Frontal cortex (tissue), 4 donors: ENCODE measurements around the gene RSAD1. TPM values are rescaled to one million over a fixed set of nuclear protein-coding genes. Genes with fewer than 3 reads are reported as not detected.

Experiments used
- DNase-seq, 2 donors: peaks; one replicate each; pipeline ENCODE4 v3.0.0; 2012; ENCODE audit warnings: low spot score in 2 of 2
- FAIRE-seq: peaks from 2 replicates; lab custom pipeline; 2012; peaks lifted over from hg19 to GRCh38; lab: Jason Lieb, UNC
- total RNA-seq: library from RNA; depleted of rRNA; stranded (reverse); fragments of >200 nt; gene quantifications from one replicate; pipeline ENCODE4 v1.2.3, GENCODE V29; 2014
- donor health status: control.
- donor health status: control.
- donor health status: control.

Gene RSAD1
- total RNA-seq, 1 donor from 2014 or later, result 17.1 TPM

DNA sequence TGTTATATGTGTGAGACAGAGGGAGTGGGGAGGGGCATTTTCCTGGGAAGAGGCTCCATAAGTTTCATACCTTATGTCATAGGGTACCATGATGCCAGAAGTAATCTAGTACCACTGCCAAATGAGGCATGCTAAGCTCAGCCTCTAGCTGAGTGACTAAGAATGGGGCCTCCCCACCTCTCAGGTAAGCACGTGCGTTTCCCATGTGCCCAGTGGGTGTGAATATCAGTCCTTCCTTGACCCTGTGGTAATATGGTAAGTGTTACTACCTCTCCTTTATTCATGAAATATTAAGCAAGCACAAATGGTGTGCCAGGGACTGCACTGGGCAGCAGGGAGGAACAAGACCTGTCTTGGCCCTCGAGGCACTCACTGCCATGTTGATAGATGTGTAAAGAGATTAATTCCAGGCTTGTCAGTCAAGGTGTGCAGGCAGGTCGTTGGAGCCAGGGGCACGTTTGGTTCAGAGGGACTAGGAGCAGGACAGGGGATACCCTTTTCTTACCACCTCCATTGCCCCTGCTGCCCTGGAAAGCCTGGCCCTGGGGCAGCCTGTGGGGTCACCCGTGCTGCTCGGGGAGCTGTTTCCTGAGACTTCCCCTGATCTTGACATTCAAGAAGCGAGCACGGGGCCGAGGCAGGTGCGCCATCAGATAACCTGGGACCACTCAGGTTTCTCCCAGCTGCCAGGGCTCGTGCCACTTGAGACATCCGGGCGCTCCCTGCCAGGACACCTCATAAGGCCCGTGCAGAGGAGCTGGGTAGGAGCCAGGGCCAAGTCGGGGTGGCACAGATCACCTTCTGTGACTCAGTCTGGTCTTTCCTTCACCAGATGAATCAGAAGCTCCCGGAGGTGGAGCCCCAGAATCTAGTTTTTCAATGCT is 8.8 kb downstream of the RSAD1 start:
- no peak for FAIRE-seq

GRCh38 chr17:50488880-50489279 is 10.2 kb downstream of the RSAD1 start:
- no peak for FAIRE-seq

More for the DNA sequence above, 8.8 kb downstream of the RSAD1 start:
- no peak for DNase-seq

DNA sequence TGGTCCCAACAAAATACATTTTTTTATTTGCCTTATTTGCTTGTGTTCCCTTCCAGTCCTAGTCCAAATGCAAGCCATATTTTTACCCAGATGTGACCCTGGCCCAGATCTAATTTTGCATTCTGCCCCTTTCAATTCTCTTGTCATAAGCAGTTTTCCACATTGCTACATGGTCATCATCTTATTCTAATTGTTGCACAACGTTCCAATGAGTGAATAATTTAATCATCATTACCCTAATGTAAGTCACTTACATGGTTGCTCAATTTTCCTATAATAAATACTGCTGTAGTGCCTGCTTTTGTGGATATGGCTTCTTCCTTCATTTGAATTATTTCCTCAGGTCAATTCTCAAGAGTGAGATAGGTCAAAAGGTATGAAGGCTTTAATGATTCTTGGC is 12.8 kb downstream of the RSAD1 start:
- FAIRE-seq (no peak), DNase-seq (no peak)

More at GRCh38 chr17:50488880-50489279, 10.2 kb downstream of the RSAD1 start:
- DNase-seq, result no peak

GRCh38 chr17:50492214-50492613 is 13.6 kb downstream of the RSAD1 start:
- FAIRE-seq, result no peak
- DNase-seq, result no peak

DNA sequence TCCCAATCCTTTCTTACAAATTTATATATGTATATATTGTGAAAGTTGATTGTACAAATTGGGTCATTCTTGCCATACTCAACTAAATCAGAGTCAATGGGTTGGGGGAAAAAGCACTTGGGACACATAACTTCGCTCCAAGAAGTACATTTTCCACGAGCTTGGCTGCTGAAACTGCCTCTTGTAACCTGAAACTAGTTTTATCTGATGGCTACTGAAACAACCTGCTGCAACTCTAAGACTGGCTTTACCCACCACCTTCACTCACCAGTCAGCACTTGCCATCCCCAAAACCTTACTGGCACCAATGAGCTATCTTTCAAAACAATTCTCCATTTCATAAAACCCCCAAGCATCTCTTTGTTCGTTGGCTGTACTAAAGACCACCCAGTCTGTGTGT is 15.1 kb downstream of the RSAD1 start:
- DNase-seq (no peak), FAIRE-seq (no peak)

DNA sequence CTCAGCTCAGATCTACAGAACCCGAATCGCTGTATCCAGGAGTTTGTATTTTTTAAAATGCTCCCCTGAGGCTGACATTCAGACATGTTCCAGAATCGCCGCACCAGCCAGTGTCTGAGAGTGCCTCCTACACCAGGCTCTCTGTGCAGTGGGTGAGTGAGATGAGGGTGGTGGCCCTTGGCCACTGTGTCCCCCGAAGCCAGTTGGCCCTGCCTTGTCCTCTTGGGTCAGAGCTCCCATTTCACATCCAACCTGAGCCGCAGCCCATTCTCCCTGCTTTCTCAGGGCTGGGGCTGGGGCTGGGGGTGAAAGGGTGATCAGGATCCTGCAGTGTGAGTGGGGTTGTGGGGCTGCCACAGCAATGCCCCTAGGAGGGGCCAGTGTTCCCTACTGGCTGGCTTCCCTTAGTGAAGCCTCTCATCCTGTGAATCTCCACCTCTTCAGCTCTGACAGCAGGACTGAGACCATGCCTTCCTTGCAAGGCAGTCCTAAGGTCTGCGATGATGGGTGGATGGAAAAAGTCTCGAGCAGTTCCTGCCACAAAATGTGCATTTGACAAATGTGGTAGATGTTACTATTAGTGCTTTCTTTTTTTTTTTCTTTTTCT is 16.7 kb downstream of the RSAD1 start:
- DNase-seq, result no peak
- no peak for FAIRE-seq

DNA sequence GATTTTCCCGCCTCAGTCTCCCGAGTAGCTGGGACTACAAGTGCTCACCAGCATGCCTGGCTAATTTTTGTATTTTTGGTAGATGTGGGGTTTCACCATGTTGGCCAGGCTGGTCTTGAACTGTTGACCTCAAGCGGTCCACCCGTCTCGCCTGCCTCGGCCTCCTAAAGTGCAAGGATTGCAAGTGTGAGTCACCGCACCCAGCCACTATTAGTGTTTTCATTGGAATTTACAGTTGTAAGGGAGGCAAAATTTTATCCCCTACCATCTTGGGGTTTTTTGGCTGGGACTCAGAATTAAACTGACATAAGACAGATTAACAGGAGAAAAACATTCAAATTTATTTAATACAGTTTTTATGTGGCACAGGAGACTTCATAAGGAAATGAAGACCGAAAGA is 17.3 kb downstream of the RSAD1 start:
- no peak for FAIRE-seq
- DNase-seq, result no peak

DNA sequence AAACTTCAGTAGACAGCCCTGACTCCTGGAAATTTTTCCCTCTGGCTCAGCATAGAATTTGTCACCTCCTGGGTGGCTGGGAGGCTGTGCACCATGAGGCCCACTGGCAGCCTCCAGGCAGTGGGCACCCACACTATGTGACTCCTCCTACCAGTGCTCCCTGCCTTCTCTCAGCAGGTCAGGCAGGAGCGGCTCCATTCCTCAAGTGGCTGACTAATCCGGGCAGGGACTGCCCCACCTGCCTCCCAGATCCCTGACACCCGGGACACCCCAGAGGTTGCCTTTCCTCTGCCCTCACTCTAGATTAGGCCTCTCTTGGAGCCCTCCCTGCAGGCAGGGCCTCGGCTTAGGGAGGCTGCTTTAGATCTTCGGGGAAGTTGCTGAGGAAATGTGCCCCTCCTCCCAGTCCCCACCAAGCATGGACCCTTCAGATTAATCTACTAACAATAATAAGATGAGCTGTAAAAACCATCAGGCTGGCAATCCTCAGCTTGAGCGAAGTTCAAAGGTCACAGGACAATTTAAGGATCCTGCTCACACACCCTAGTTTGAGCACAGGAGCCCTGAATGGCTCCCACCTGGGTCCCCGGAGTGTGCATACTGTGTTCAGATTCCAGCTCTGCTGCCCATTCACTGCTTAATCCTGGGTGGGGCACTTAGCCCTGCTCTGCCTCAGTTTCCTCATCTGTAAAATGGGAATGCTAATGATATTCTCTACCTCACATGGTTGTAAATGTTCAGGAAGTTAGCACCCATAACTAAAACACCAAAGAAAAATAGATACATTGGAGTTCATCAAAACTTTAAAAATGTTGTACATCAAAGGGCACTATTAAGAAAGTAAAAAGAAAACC is 19.6 kb downstream of the RSAD1 start:
- FAIRE-seq, result no peak
- DNase-seq, result no peak

GRCh38 chr17:50499270-50499669 is 20.6 kb downstream of the RSAD1 start:
- DNase-seq, result no peak
- FAIRE-seq, result no peak

DNA sequence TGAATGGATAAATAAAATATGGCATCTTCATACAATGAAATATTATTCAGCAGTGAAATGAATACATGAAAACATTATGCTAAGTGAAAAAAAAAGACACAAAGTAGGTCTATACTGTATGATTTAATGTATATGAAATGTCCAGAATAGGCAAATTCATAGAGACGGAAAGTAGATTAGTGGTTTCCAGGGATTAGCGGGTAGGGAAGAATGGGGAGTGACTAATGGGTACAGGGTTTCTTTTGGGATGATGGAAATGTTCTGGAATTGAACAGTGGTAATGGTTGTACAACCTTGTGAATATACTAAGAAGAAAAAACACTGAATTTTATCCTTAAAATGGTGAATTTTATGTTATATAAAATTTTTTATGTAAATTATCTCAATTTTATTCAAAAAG is 21.1 kb downstream of the RSAD1 start:
- FAIRE-seq, result no peak
- DNase-seq, result no peak

DNA sequence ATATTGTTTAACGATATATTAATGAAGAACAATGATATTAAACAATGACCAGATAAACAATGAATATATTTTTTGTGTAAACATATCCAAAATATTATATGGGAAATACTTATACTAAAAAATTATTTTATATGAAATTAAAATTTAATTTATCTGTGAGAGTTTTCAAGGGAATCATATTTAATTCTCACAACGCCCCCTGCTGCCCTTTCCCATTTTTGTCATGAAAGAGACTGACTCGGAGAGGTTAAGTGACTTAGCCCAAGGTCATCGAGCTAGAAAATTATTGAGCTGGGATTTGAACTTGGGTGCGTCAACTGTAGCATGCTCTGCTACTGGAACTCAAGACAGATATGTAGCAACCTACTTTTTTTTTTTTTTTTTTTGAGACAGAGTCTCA is 22.4 kb downstream of the RSAD1 start:
- DNase-seq (no peak), FAIRE-seq (peak; percentile 17)

- DNase-seq (no peak), FAIRE-seq (no peak)
These were observed 23.8 kb downstream of the RSAD1 start for GRCh38 chr17:50502301-50502990.

DNA sequence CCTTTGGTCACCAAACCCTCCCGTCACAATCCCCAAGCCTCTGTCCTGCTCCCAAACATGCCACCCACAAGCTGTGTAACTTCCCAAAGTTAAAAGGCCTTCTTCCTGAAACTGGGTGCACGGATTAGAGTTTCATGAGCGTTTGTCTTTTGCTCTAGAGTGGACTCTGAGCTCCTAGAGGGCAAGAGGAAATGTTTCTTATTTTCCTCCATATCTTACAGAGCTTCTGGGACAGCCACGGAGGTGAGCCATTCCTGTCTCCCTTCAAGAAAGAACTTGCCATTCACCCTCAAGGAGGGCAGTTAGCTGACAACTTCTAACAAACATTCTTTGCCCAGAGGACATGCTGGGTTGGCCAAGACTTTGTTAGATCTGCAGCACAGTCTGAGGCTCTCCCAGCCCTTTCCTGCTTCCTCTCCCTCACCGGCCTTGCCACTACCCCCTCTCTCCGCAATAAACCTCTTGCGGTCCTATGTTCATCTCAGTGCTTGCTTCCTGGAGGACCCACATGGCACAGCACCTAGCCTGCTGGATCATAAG is 27.0 kb downstream of the RSAD1 start:
- FAIRE-seq (no peak), DNase-seq (no peak)

DNA sequence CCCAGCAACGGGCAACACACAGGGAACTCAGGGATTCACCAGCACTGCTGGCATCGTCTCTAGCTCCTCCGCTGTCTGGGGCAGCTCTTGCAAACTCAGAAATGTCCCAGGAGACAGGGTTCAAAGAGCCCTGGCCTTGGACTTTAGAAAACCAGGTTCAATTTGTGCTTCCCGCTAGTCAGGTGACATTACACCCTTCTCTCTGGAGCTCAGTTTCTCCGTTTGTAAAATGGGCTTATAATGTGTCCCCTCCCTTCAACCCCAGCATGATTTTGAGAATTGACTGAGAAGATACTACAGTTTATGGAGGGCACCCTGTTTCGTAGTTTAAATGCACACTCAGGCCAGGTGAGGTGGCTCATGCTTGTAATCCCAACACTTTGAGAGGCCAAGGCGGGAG is 27.6 kb downstream of the RSAD1 start:
- DNase-seq, result no peak
- FAIRE-seq, result no peak

- FAIRE-seq, result no peak
These were observed 29.4 kb downstream of the RSAD1 start, which contains the start of gene MYCBPAP for GRCh38 chr17:50507871-50508572. Gene MYCBPAP (plus strand): TSS chr17:50508439. CDS start chr17:50508675, 236 bp downstream.

DNA sequence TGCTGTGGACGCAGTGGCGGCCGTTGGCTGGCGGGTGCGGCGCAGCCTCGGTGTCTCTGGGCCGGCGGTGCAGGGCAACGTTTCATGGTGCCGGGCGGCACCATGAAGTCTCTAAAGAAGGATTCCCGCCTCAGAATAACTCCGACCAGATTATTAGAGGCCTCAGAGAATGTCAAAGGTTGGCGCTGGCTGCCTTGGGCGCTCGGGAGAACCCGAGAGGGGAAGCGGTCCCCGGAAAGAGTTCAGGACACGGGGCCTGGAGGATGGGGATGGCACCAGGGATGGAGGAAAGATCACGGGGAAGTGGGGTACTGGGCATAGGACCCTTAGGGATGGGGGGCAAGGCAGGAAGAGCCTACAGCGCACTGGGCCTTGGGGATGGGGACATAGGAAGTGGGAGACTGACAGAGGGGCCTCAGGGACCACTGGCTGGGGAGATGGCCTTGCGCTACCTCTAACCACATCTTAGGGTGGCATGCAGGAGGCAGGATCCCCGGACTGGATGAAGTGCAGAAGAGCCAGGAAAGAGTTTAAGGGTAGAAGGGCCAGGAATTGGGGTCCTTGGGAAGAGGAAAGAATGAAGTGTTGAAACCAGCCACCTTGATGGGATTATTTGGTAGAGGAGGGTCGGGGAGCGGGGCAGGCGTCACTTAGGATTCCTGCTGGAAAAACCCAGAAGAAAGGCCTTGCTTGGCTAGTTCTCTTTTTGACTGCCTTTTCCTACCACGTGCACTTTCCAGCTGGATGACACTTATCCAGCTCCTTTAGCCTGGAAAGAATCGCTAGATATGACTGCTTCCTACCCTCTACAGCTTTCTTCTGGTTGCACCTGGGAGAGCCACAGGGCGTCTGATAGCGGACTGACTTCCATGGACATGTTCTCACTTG is 30.2 kb downstream of the RSAD1 start:
- FAIRE-seq (no peak), DNase-seq (no peak)

More at GRCh38 chr17:50507871-50508572, 29.4 kb downstream of the RSAD1 start, which contains the start of gene MYCBPAP:
- DNase-seq, result peak; percentile 76 to 93

GRCh38 chr17:50511058-50511457 is 32.4 kb downstream of the RSAD1 start:
- FAIRE-seq (no peak), DNase-seq (no peak)

- no peak for DNase-seq
- no peak for FAIRE-seq
These were observed 34.8 kb downstream of the RSAD1 start for GRCh38 chr17:50513495-50513894.
